ENCODE results near the gene GLYATL1B. TPM values are rescaled to one million over a fixed set of nuclear protein-coding genes. Genes with fewer than 3 reads are reported as not detected.
"Not testable (repeated sequence)": the region's sequence is repeated elsewhere in the genome, so short reads cannot be mapped to it uniquely, and the experiment has no call there.

Gene GLYATL1B
- polyA plus RNA-seq (ENCODE audit: low read depth in 6 of 6), result 1 to 10 TPM in 4 of 6 donors, under 1 TPM in 1, not detected in 1; 0.52 to 2.4 (median 1.6) TPM

GRCh38 chr11:59086007-59086406, at the start of gene GLYATL1B:
TSS of gene GLYATL1B (plus strand) at chr11:59086307. CDS start at chr11:59086307, 0 bp downstream.
- H3K4me3 Mint-ChIP-seq, result peak within 1 kb of the TSS in 3 of 8 donors; percentile 17 to 62 (median 28)
- not testable (repeated sequence) for ATAC-seq (ENCODE audit: low read depth in 2 of 2)
- peaks cover 43 to 55% (median 54%) of the 10 kb centered on the region in 3 donors for H3K4me1 Mint-ChIP-seq

GRCh38 chr11:59036542-59036941, 49.6 kb upstream of the GLYATL1B start:
- H3K4me3 Mint-ChIP-seq; ATAC-seq (ENCODE audit: low read depth in 2 of 2); H3K4me1 Mint-ChIP-seq; DNase-seq; H3K27ac Mint-ChIP-seq; H3K9me3 Mint-ChIP-seq; H3K27me3 Mint-ChIP-seq: not testable (repeated sequence)
- peaks cover 20 to 27% of the 10 kb centered on the region in 2 donors for H3K36me3 Mint-ChIP-seq

More at GRCh38 chr11:59086007-59086406, at the start of gene GLYATL1B:
- DNase-seq, H3K36me3 Mint-ChIP-seq, H3K9me3 Mint-ChIP-seq, H3K27me3 Mint-ChIP-seq: not testable (repeated sequence)
- H3K27ac Mint-ChIP-seq, result peak within 1 kb of the TSS; percentile 37 to 88 (median 82)

- not testable (repeated sequence) for ATAC-seq (ENCODE audit: low read depth in 2 of 2); H3K27me3 Mint-ChIP-seq; H3K4me1 Mint-ChIP-seq; H3K4me3 Mint-ChIP-seq; H3K9me3 Mint-ChIP-seq; DNase-seq
- Mint-ChIP-seq H3K36me3 (peaks cover 20 to 27% of the 10 kb centered on the region in 2 donors), H3K27ac (peak overlapping the region in 1 of 6 donors; percentile 60)
These were observed 48.7 kb upstream of the GLYATL1B start for GRCh38 chr11:59037434-59037833.

- Mint-ChIP-seq H3K9me3 (no peaks in the 10 kb centered on the region), H3K4me1 (peaks cover 0 to 22% (median 13%) of the 10 kb centered on the region in 3 donors), H3K36me3 (peaks cover 27 to 30% of the 10 kb centered on the region in 2 donors), H3K27ac (no peak overlapping the region), H3K4me3 (no peak overlapping the region), H3K27me3 (no peaks in the 10 kb centered on the region)
- ATAC-seq (ENCODE audit: low read depth in 2 of 2) (no peak), DNase-seq (no peak)
These were observed 45.5 kb upstream of the GLYATL1B start for GRCh38 chr11:59040607-59041006.

- DNase-seq (peak; percentile 54), ATAC-seq (ENCODE audit: low read depth in 2 of 2) (peak; percentile 95 to 96)
- H3K27me3 Mint-ChIP-seq, H3K9me3 Mint-ChIP-seq: not testable (repeated sequence)
- H3K27ac Mint-ChIP-seq, result peak overlapping the region in 5 of 6 donors; percentile 1 to 85 (median 56)
- peaks cover 10 to 12% of the 10 kb centered on the region in 2 donors for H3K36me3 Mint-ChIP-seq
- H3K4me3 Mint-ChIP-seq, result peak overlapping the region; percentile 9 to 88 (median 64)
- H3K4me1 Mint-ChIP-seq, result peaks cover 33 to 57% (median 48%) of the 10 kb centered on the region in 3 donors
These were observed 34.7 kb upstream of the GLYATL1B start for GRCh38 chr11:59051383-59051782.

GRCh38 chr11:59052355-59052754, 33.8 kb upstream of the GLYATL1B start:
- peak overlapping the region in 3 of 6 donors; percentile 57 to 85 (median 65) for H3K27ac Mint-ChIP-seq

GRCh38 chr11:59053387-59053786, 32.7 kb upstream of the GLYATL1B start:
- Mint-ChIP-seq H3K4me1 (peaks cover 45 to 72% (median 64%) of the 10 kb centered on the region in 3 donors), H3K27me3 (no peaks in the 10 kb centered on the region)

More at GRCh38 chr11:59052355-59052754, 33.8 kb upstream of the GLYATL1B start:
- H3K9me3 Mint-ChIP-seq; DNase-seq; H3K27me3 Mint-ChIP-seq; ATAC-seq (ENCODE audit: low read depth in 2 of 2): not testable (repeated sequence)
- peak overlapping the region in 4 of 8 donors; percentile 17 to 86 (median 56) for H3K4me3 Mint-ChIP-seq
- peaks cover 10 to 12% of the 10 kb centered on the region in 2 donors for H3K36me3 Mint-ChIP-seq
- peaks cover 39 to 65% (median 58%) of the 10 kb centered on the region in 3 donors for H3K4me1 Mint-ChIP-seq

GRCh38 chr11:59058120-59059033, 27.7 kb upstream of the GLYATL1B start:
- peak overlapping the region; percentile 87 to 100 (median 97) for H3K4me3 Mint-ChIP-seq
- H3K9me3 Mint-ChIP-seq, H3K27me3 Mint-ChIP-seq, H3K36me3 Mint-ChIP-seq: not testable (repeated sequence)
- peak overlapping the region; percentile 70 to 95 (median 94) for H3K27ac Mint-ChIP-seq
- ATAC-seq (ENCODE audit: low read depth in 2 of 2), result peak; percentile 82 to 84
- H3K4me1 Mint-ChIP-seq, result peaks cover 49 to 75% (median 73%) of the 10 kb centered on the region in 3 donors
- DNase-seq, result peak; percentile 95

More at GRCh38 chr11:59053387-59053786, 32.7 kb upstream of the GLYATL1B start:
- Mint-ChIP-seq H3K4me3 (peak overlapping the region; percentile 18 to 76 (median 44)), H3K36me3 (peaks cover 7 to 10% of the 10 kb centered on the region in 2 donors), H3K27ac (peak overlapping the region in 3 of 6 donors; percentile 15 to 44 (median 21)), H3K9me3 (no peaks in the 10 kb centered on the region)
- peak; percentile 36 to 46 for ATAC-seq (ENCODE audit: low read depth in 2 of 2)
- DNase-seq, result peak; percentile 60

- DNase-seq; H3K9me3 Mint-ChIP-seq; H3K27me3 Mint-ChIP-seq; H3K36me3 Mint-ChIP-seq; ATAC-seq (ENCODE audit: low read depth in 2 of 2): not testable (repeated sequence)
- H3K27ac Mint-ChIP-seq, result peak overlapping the region in 1 of 6 donors; percentile 58
- H3K4me3 Mint-ChIP-seq, result peak overlapping the region in 2 of 8 donors; percentile 7 to 24
- peaks cover 42 to 66% (median 62%) of the 10 kb centered on the region in 3 donors for H3K4me1 Mint-ChIP-seq
These were observed 26.0 kb upstream of the GLYATL1B start for GRCh38 chr11:59060096-59060495.

GRCh38 chr11:59062602-59063529, 23.2 kb upstream of the GLYATL1B start:
- ATAC-seq (ENCODE audit: low read depth in 2 of 2) (no peak), DNase-seq (no peak)
- peak overlapping the region in 1 of 6 donors; percentile 92 for H3K27ac Mint-ChIP-seq
- no peaks in the 10 kb centered on the region for H3K36me3 Mint-ChIP-seq
- H3K4me3 Mint-ChIP-seq, result peak overlapping the region in 1 of 8 donors; percentile 17
- H3K9me3 Mint-ChIP-seq, result peaks cover 0 to 7% (median 2%) of the 10 kb centered on the region in 7 donors
- no peaks in the 10 kb centered on the region for H3K27me3 Mint-ChIP-seq
- H3K4me1 Mint-ChIP-seq, result peaks cover 27 to 53% (median 43%) of the 10 kb centered on the region in 3 donors

GRCh38 chr11:59063996-59064727, 21.9 kb upstream of the GLYATL1B start:
- not testable (repeated sequence) for H3K27me3 Mint-ChIP-seq

GRCh38 chr11:59069087-59069486, 17.0 kb upstream of the GLYATL1B start:
- Mint-ChIP-seq H3K27ac (no peak overlapping the region), H3K4me1 (peaks cover 3 to 15% (median 4%) of the 10 kb centered on the region in 3 donors), H3K9me3 (peaks cover 0 to 27% (median 10%) of the 10 kb centered on the region in 7 donors), H3K4me3 (no peak overlapping the region), H3K27me3 (no peaks in the 10 kb centered on the region), H3K36me3 (peaks cover 0 to 14% of the 10 kb centered on the region in 2 donors)
- no peak for ATAC-seq (ENCODE audit: low read depth in 2 of 2)
- no peak for DNase-seq

More at GRCh38 chr11:59063996-59064727, 21.9 kb upstream of the GLYATL1B start:
- Mint-ChIP-seq H3K27ac (peak overlapping the region in 1 of 6 donors; percentile 33), H3K4me1 (peaks cover 15 to 40% (median 30%) of the 10 kb centered on the region in 3 donors)
- DNase-seq, H3K9me3 Mint-ChIP-seq, H3K4me3 Mint-ChIP-seq, H3K36me3 Mint-ChIP-seq: not testable (repeated sequence)
- peak in 1 of 2 donors; percentile 23 for ATAC-seq (ENCODE audit: low read depth in 2 of 2)

Data from naive B cell (primary cell).